NCI-H2196 treated with DMSO at 0.1 percent for 48 hours (cell line): ENCODE measurements around the gene LRP1B.

Experiments
- DNase-seq: peaks from one replicate; lab custom pipeline; 2025; ENCODE audit not compliant: unreplicated experiment; lab: John Stamatoyannopoulos, UW

LRP1B gene

GRCh38 chr2:141959941-141960340 is 170.9 kb downstream of the LRP1B start:
- no peak for DNase-seq

GRCh38 chr2:141959016-141959415 is 171.8 kb downstream of the LRP1B start:
- no peak for DNase-seq

GRCh38 chr2:141957827-141958450 is 172.9 kb downstream of the LRP1B start:
- no peak for DNase-seq

GRCh38 chr2:141957321-141957720 is 173.5 kb downstream of the LRP1B start:
- no peak for DNase-seq

GRCh38 chr2:141947396-141948114 is 183.3 kb downstream of the LRP1B start:
- DNase-seq = no peak

- DNase-seq = no peak
Measured at GRCh38 chr2:141946016-141946415, 184.8 kb downstream of the LRP1B start.

GRCh38 chr2:141943918-141944317 is 186.9 kb downstream of the LRP1B start:
- no peak for DNase-seq

- no peak for DNase-seq
Measured at GRCh38 chr2:141942006-141942789, 188.6 kb downstream of the LRP1B start.

- DNase-seq = no peak
Measured at GRCh38 chr2:141941210-141941714, 189.6 kb downstream of the LRP1B start.

- no peak for DNase-seq
Measured at GRCh38 chr2:141940709-141941108, 190.1 kb downstream of the LRP1B start.

GRCh38 chr2:141933226-141933625 is 197.6 kb downstream of the LRP1B start:
- DNase-seq = no peak

GRCh38 chr2:141932261-141932660 is 198.6 kb downstream of the LRP1B start:
- no peak for DNase-seq

- no peak for DNase-seq
Measured at GRCh38 chr2:141931797-141932196, 199.0 kb downstream of the LRP1B start.

- DNase-seq = no peak
Measured at GRCh38 chr2:141930803-141931202, 200.0 kb downstream of the LRP1B start.

- DNase-seq = no peak
Measured at GRCh38 chr2:141929331-141930252, 201.2 kb downstream of the LRP1B start.

- DNase-seq = no peak
Measured at GRCh38 chr2:141928476-141928875, 202.3 kb downstream of the LRP1B start.

- DNase-seq = no peak
Measured at GRCh38 chr2:141927536-141927935, 203.3 kb downstream of the LRP1B start.

GRCh38 chr2:141925511-141925910 is 205.3 kb downstream of the LRP1B start:
- no peak for DNase-seq

GRCh38 chr2:141923657-141924056 is 207.2 kb downstream of the LRP1B start:
- DNase-seq = no peak

- no peak for DNase-seq
Measured at GRCh38 chr2:141911485-141912066, 219.2 kb downstream of the LRP1B start.
